ENCODE measurements around the gene KIAA0930.

Gene KIAA0930

GRCh38 chr22:45169591-45170466, 70.9 kb downstream of the KIAA0930 start:
- DNase-seq, result peak; percentile 35

DNA sequence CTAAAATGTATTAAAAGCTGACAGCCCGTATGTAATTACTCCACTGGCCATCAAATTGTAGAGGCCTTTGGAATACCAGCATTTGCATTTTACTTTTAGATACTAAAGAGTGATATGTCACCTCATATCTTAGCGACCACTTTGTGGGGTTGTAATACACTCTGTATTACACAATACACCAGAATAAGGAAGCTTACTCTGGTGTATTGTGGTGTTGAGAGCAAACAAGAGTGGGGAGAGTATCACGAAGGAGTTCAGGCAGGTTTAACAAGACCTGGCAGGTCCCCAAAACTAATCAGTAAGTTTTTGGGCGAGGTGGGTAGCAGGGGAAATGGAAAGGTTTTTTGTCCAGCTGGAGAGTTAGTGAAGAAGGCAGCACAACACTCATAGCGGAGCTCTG, 73.8 kb downstream of the KIAA0930 start:
- DNase-seq, result no peak

GRCh38 chr22:45164270-45165088, 76.2 kb downstream of the KIAA0930 start:
- DNase-seq, result no peak

DNA sequence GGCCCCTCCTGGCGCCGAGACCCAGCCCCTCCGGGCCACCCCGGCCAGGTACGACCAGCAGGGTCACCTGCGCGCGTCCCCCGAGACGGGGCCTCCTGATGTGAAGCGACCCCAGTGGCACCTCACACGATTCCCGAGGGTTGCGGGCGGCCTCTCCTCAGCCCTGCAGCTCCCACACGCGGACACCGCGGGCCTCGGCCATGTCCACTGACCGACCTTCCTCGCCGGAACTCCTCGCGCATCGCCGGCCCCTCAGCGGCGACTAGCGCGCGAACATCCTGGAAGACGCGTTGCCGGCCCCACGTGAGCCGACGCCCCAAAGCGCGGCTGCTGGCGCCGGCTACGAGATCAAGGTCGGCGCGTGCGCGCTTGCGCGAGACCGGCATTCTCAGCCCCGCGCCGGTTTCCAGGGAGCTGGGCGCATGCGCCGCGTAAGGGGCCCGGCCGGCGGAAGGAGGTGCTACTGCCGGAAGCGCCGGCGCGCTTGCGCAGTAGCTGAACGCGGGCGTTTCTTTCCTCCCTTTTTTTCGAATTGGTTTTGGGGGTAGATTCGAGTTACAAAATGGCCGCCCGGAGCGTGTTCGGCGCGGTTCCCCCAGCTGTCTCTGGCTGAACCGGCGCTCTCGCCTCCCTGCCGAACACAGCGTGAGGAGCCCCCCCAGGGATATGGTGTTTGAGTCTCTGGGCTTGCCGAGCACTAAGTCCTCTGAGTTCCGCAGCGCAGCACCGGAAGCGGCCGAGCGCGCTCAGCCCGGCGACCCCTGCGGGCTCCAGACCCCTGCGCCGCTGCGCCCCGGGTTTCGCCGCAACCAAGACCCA, 77.0 kb downstream of the KIAA0930 start, which contains the start of gene NUP50:
Gene NUP50, plus strand, starts transcription at position 475 of the 819 bp plus-strand sequence. CDS start 4,253 bp downstream, outside the sequence.
- peak; percentile 54 for DNase-seq

- no peak for DNase-seq
These were observed 77.6 kb downstream of the KIAA0930 start for GRCh38 chr22:45163099-45163450.

GRCh38 chr22:45162531-45162930, 78.2 kb downstream of the KIAA0930 start:
- DNase-seq, result no peak

DNA sequence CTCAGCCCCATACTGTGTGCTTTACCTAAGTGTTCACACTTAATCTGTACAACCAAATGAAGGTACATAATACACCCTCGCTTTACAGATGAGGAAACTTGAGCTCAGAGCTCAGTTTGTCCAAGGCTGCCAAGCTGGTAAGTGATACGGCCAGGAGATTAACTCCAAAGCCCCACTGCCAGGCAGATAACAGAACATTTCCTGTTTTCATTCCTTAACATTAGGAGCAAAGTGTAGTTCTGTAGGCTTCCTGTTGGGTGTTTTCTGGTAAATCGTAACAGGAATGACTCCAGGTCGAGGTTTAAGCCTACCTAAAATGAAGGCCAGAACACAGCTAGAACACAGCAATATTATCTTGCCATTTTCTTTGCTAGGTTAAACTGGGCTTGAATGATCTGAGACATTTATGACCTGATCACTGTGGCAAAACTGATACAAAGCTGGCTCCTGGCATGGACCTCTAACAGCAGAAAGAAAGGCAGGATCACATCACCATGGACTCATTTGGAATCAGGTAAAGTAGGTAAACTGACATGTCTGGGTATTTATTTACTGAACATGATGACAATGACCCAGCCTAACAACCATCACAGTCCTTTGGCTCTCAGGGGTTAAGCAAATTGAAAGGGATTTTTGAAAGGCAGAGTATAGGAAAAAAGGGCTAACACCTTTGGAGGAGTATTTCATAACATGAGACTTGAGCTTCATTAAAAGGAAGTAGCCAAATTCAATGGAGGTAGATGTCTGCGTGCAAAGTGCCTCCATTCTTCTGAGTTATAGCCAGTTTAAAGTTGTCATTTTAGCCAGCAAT, 80.8 kb downstream of the KIAA0930 start:
- DNase-seq, result no peak

DNA sequence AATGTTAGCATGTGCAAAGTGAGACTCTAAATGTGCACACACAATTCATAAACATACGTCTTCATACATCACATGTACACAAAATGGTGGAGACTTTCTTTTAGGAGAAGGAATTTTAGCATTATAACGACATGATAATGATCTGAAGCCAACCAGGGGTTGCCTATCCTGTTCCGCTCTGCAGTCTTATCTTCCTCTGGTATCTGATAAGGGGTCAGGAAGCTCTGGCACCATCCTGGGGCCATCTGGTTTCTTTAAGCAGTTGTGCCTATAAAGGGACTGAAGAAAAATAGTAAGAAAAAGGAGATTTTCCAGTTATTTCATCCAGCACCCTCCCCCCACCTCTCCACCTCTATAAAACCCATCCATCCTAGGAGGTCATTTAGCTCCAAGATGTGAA, 82.8 kb downstream of the KIAA0930 start:
- DNase-seq, result no peak

DNA sequence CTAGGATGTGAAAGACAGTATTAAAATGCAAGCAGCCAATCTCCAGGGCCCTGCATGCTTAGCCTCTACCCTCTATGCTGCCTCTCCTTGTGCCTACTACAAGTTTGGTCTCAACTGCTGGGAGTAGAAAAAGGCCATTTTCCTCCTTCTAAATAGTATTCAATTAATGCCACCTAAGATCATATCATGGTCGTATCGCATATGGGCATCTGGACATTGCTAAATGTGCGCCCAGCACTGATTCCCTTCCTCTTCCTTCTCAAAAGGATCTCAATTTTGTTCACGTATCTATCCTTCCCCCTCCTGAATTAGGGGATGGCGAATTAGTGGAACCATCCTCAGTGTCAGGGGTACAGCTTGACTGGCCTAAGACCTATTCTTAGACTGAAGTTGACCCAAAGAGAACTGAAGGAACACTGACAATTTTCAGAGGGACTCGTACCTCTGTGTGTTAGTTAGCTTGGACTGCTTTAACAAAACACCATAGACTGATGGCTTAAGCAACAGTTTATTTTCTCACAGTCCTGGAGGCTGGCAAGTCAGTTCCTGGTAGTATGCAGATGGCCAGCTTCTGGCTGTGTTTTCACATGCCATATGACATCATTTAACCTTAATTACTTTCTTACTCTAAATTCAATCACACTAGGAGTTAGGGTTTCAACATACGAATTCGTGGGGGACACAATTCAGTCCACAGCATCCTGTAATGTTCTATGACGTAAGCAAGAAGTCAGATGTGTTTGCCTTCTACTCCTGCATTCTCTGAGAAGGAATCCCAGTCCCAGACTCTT, 85.4 kb downstream of the KIAA0930 start:
- DNase-seq, result no peak

DNA sequence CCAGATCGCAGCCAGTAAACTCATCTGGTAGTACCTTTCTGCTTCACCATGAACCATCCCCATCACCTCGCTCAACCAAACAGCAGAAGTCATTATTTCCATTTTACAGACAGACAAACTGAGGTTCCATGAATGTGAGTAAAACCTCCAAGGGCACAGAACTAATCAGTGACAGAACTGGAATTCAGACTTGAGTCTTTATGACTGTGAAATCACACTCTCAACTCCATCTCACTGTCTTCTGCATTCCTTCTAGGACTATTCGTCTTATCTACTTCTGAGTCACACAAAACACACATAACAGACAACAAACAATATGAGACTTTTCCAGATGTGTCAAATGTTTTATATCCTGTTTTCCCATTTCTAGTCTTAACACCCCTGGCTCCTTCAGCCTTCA, 86.3 kb downstream of the KIAA0930 start:
- no peak for DNase-seq

- no peak for DNase-seq
These were observed 89.2 kb downstream of the KIAA0930 start for GRCh38 chr22:45151503-45151902.

DNA sequence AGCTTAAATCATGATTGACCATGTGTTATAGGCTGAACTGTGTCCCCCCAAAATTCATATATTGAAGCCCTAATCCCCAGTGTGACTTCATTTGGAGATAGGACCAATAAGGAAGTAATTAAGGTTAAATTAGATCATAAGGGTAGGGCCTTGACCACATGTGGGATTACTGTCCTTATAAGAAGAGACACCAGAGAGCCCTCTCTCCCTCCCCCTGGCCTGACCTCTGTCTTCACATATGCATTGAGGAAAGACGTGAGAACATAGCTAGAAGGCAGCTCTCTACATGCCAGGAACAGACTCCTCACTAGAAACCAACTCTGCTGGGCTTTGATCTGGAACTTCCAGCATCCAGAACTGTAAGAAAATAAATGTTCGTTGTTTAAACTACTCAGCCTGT, 90.6 kb downstream of the KIAA0930 start:
- DNase-seq, result no peak

DNA sequence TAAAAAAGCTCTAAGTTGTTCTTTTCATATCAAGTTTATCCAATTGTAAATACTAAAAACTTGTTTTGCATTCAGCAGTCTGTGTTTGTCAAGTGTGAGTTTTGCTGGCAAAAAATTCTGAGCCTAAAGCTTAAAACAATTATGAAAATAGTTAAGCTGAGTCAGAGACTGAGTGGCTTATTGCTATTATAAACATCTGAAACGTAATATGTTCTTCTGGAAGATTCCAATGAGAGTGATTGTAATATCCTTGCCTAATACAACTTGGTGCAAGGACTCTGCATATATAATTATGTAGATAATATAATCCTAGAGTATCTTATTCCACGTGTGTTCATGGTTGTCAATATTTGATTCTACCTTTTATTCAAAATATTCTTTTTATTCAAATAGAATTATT, 91.0 kb downstream of the KIAA0930 start:
- no peak for DNase-seq

GRCh38 chr22:45144916-45145315, 95.8 kb downstream of the KIAA0930 start:
- no peak for DNase-seq

DNA sequence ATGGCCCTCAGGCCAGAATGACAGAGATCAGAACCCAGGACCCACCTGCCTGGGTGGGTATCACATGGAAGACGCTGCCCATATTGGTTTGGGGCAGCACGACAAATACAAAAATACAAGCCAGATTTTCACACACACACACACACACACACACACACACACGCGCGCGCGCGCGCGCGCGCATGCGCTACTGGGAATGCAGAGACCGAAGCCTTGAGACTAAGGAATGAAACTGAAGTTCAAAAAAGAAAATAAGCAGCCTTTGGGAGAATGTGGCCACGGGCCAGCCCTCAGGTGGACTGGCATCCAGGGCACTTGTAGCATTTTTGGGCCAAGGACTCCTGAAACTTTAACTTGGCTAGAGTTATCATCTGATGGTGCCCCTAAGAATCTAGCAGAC, 98.3 kb downstream of the KIAA0930 start:
- no peak for DNase-seq

Measured in DMS79 (cell line).